HL-60 (cell line): ENCODE data around the gene KLHL4.
"Not testable (repeated sequence)": the region's sequence is repeated elsewhere in the genome, so short reads cannot be mapped to it uniquely, and the experiment has no call there.

Experiments
- DNase-seq, 2 experiments: peaks; one replicate each; pipeline ENCODE4 v3.0.0-alpha.2; 2010 to 2020; ENCODE audit warnings: low read depth in 1 of 2, low spot score in 1 of 2
- H3K27ac ChIP-seq: fragments of 250-450 bp; sonication (Bioruptor Pico); replicated peaks from 2 replicates; pipeline ENCODE4 v1.5.1; 2020; ENCODE audit warnings: mild to moderate bottlenecking, moderate library complexity
- H3K27me3 ChIP-seq: fragments of 250-450 bp; sonication (Bioruptor Pico); 2 replicates; pipeline ENCODE4 v1.5.1; 2021; ENCODE audit warnings: mild to moderate bottlenecking, moderate library complexity; ENCODE audit not compliant: insufficient read depth, poor library complexity, severe bottlenecking
- H3K4me3 ChIP-seq: replicated peaks from 2 replicates; pipeline ENCODE4 v1.5.1; 2011; ENCODE audit warnings: mild to moderate bottlenecking, control low read depth, low read length; ENCODE audit not compliant: insufficient read depth
- GABPA ChIP-seq: IDR thresholded peaks from 2 replicates; pipeline ENCODE4 v1.6.1; 2012; ENCODE audit warnings: low read depth
- POLR2AphosphoS5 ChIP-seq: IDR thresholded peaks from 2 replicates; pipeline ENCODE4 v1.6.1; 2012; ENCODE audit warnings: low read depth
- SPI1 ChIP-seq: IDR thresholded peaks from 2 replicates; pipeline ENCODE4 v1.6.1; 2012; ENCODE audit warnings: low read depth, mild to moderate bottlenecking, borderline replicate concordance
- TF ChIP-seq, protein P1 (sequence below): IDR thresholded peaks from one replicate; pipeline ENCODE4 v1.5.1; 2011; ENCODE audit warnings: low read length, control low read depth, inconsistent platforms; ENCODE audit not compliant: insufficient read depth
- TF ChIP-seq, protein P2 (sequence below): IDR thresholded peaks from 2 replicates; pipeline ENCODE4 v1.6.1; 2012; ENCODE audit warnings: low read depth; ENCODE audit not compliant: insufficient replicate concordance

KLHL4 gene

DNA sequence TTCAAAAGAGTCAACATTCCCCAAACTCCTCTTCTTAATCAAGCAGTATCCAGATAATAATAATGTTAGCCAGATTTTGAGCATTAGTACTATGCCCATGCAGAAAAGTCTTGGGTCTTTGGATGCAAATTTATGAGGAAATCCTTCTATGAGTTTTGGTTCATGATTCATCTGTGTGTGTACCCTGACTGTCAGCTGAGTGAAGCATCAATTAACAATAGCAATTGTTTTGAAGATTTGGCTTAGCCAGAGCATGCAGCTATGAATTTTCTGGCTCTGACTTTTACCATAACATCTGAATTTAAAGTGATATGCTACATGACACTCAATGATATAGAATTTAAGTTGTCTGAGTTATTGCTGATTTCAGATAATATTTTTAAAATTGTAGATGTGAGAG lies 145.8 kb downstream of the KLHL4 start:
- H3K4me3 ChIP-seq, result no peak overlapping the region
- TF ChIP-seq GABPA (no peak), POLR2AphosphoS5 (no peak)
- TF ChIP-seq, protein P1, sequence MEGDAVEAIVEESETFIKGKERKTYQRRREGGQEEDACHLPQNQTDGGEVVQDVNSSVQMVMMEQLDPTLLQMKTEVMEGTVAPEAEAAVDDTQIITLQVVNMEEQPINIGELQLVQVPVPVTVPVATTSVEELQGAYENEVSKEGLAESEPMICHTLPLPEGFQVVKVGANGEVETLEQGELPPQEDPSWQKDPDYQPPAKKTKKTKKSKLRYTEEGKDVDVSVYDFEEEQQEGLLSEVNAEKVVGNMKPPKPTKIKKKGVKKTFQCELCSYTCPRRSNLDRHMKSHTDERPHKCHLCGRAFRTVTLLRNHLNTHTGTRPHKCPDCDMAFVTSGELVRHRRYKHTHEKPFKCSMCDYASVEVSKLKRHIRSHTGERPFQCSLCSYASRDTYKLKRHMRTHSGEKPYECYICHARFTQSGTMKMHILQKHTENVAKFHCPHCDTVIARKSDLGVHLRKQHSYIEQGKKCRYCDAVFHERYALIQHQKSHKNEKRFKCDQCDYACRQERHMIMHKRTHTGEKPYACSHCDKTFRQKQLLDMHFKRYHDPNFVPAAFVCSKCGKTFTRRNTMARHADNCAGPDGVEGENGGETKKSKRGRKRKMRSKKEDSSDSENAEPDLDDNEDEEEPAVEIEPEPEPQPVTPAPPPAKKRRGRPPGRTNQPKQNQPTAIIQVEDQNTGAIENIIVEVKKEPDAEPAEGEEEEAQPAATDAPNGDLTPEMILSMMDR, result no peak
- DNase-seq, result no peak
- no peak overlapping the region for H3K27ac ChIP-seq
- H3K27me3 ChIP-seq, result no peaks in the 10 kb centered on the region

DNA sequence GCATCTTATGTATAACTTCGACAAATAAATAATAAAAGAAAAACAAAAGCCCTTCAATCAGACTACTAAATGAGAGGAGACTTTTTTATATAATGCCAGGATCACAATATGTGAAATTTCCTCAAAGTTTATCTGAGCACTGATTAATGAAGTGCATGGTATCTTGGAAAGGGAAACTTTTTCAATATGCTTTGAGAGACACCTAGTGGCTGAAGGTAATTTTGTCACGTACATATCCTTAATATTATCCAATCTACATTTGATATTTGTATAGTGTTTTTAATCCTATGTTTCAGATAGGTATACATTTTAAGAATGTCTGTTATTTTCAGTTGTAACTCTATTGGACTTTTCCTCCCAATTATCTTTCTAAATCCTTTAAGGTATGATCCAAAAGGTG lies 146.8 kb downstream of the KLHL4 start:
- no peaks in the 10 kb centered on the region for H3K27me3 ChIP-seq
- H3K27ac ChIP-seq, result no peak overlapping the region
- no peak overlapping the region for H3K4me3 ChIP-seq
- DNase-seq, result peak in 1 of 2 experiments; percentile 5
- TF ChIP-seq, protein P1, result no peak
- TF ChIP-seq SPI1 (no peak), GABPA (no peak), POLR2AphosphoS5 (no peak)
- TF ChIP-seq, protein P2, sequence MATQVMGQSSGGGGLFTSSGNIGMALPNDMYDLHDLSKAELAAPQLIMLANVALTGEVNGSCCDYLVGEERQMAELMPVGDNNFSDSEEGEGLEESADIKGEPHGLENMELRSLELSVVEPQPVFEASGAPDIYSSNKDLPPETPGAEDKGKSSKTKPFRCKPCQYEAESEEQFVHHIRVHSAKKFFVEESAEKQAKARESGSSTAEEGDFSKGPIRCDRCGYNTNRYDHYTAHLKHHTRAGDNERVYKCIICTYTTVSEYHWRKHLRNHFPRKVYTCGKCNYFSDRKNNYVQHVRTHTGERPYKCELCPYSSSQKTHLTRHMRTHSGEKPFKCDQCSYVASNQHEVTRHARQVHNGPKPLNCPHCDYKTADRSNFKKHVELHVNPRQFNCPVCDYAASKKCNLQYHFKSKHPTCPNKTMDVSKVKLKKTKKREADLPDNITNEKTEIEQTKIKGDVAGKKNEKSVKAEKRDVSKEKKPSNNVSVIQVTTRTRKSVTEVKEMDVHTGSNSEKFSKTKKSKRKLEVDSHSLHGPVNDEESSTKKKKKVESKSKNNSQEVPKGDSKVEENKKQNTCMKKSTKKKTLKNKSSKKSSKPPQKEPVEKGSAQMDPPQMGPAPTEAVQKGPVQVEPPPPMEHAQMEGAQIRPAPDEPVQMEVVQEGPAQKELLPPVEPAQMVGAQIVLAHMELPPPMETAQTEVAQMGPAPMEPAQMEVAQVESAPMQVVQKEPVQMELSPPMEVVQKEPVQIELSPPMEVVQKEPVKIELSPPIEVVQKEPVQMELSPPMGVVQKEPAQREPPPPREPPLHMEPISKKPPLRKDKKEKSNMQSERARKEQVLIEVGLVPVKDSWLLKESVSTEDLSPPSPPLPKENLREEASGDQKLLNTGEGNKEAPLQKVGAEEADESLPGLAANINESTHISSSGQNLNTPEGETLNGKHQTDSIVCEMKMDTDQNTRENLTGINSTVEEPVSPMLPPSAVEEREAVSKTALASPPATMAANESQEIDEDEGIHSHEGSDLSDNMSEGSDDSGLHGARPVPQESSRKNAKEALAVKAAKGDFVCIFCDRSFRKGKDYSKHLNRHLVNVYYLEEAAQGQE, result no peak

DNA sequence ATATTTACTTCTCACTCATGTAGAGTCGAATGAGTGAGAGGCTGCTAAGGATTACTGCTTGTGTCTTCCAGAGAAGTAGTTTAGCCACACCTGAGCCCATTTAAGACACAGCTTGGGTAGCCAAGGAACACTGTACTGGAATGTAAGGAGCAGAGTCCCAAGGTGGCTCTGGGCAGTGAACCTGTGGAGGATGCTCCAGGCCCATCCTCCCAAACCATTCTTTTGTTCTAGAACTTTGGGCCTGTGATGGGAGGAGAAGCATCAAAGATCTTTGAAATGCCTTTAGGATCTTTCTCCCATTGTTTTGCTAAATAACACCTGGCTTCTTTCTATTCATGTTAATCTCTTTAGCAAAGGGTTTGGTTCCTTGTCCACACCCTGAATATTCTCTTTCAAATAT lies 162.2 kb downstream of the KLHL4 start:
- Histone ChIP-seq H3K27ac (no peak overlapping the region), H3K27me3 (no peaks in the 10 kb centered on the region), H3K4me3 (no peak overlapping the region)
- TF ChIP-seq SPI1 (no peak), POLR2AphosphoS5 (no peak), GABPA (no peak)
- TF ChIP-seq, protein P2, result no peak
- TF ChIP-seq, protein P1, result no peak
- no peak for DNase-seq

DNA sequence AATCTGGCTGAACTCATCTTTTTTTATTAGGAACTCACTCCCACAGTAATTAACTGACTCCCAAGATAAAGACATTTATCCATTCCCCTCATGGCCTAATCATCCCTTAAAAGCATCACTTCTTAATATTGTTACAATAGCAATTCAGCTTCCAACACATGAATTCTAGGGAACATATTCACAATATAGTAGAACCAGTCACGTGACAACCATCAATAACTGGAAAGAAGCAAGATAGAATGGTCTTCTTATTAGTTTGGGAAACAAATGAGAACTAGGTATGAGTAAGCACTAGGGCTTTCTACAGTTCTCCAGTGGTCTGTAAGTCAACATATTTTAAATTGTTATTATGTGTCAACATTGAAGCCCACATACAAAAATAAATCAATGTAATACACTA lies 170.1 kb downstream of the KLHL4 start:
- Histone ChIP-seq H3K4me3 (no peak overlapping the region), H3K27me3 (no peaks in the 10 kb centered on the region), H3K27ac (no peak overlapping the region)
- no peak for DNase-seq
- TF ChIP-seq, protein P1, result no peak
- TF ChIP-seq POLR2AphosphoS5 (no peak), SPI1 (no peak), GABPA (no peak)

DNA sequence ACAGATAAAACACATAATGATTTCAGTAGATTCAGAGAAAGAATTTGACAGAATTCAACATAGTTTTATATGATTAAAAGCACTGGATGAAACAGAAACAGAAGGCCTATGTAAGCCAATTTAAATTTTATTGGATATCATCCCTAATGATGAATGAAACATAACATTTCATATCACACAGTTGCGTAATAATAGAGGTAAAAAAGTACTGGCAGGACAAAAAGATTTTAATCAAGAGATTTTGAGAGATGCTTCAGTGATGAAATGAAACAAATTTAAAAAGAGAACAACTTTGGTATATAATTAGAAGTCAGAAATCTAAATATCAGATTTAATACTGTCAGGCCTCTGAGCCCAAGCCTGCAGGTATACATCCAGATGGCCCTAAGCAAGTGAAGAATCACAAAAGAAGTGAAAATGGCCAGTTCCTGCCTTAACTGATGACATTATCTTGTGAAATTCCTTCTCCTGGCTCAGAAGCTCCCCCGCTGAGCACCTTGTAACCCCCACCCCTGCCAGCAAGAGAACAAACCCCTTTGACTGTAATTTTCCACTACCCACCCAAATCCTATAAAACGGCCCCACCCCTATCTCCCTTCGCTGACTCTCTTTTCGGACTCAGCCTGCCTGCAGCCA lies 170.6 kb downstream of the KLHL4 start:
- DNase-seq, H3K4me3 ChIP-seq, H3K27ac ChIP-seq, H3K27me3 ChIP-seq: not testable (repeated sequence)

DNA sequence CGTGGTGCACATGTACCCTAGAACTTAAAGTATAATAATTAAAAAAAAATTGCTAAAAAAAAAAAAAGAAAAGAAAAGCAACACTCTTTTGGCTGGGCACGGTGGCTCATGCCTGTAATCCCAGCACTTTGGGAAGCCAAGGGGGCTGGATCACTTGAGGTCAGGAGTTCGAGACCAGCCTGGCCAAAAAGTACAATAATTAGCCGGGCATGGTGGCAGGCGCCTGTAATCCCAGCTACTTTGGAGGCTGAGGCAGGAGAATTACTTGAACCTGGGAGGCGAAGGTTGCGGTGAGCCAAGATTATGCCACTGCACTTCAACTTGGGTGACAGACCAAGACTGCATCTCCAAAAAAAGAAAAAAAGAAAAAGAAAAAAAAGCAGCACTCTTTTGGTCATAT lies 171.6 kb downstream of the KLHL4 start:
- H3K27ac ChIP-seq, DNase-seq, H3K4me3 ChIP-seq, H3K27me3 ChIP-seq: not testable (repeated sequence)
